ENCODE results near the gene SMIM31. TPM values are rescaled to one million over a fixed set of nuclear protein-coding genes. Genes with fewer than 3 reads are reported as not detected.

SMIM31 gene
- total RNA-seq, 1 experiment from 2014 or later, result not detected

DNA sequence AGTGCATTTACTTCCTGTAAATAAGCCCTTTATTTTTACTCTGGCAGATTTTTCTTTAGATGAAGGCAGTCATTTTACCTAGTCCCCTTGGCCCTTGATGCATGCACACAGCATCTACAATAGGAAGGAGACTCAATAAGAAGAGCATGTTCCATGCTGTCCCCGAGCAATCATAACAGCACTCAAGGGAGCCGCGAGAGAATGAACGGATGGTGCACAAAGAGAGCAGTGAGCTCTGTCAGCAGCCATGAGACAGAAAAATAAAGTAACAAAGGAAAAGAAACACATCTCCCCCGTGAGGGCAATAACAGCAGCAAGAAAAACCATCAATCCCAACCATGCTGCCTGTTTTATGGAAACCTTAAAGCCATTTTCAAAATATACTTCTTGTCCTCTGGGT lies 11.9 kb downstream of the SMIM31 start:
- CTCF ChIA-PET, result interaction anchor here (0.8 kb wide), 1 partner anchor 331 kb away, joined by 3 read pairs; no protein-coding TSS in a partner anchor
- TF ChIP-seq EGR1 (IDR thresholded peaks at IDR 0.05; ENCODE audit: low read depth) (no peak), POLR2A (IDR thresholded peaks at IDR 0.05; ENCODE audit: borderline replicate concordance, extremely low read depth, insufficient read depth, insufficient read length) (no peak), EZH2phosphoT487 (IDR thresholded peaks at IDR 0.05; ENCODE audit: borderline replicate concordance) (no peak), YY1 (IDR thresholded peaks at IDR 0.05; ENCODE audit: extremely low read depth, insufficient replicate concordance, low read depth, low read length) (no peak), CBX3 (IDR thresholded peaks at IDR 0.05; ENCODE audit: low read depth) (no peak), JUND (IDR thresholded peaks at IDR 0.05) (no peak), ZNF274 (IDR thresholded peaks at IDR 0.05; ENCODE audit: low read depth, low read length) (no peak), RAD21 (IDR thresholded peaks at IDR 0.05; ENCODE audit: low read depth) (no peak), EZH2 (IDR thresholded peaks at IDR 0.05) (no peak), SP1 (IDR thresholded peaks at IDR 0.05; ENCODE audit: low read depth) (no peak), ELF1 (IDR thresholded peaks at IDR 0.05; ENCODE audit: borderline replicate concordance, low read depth) (no peak), SRF (IDR thresholded peaks at IDR 0.05; ENCODE audit: low read depth) (no peak), FOSL1 (IDR thresholded peaks at IDR 0.05; ENCODE audit: low read depth) (no peak), CEBPB (IDR thresholded peaks at IDR 0.05; ENCODE audit: low read depth) (no peak), SIN3A (IDR thresholded peaks at IDR 0.05; ENCODE audit: low read depth) (no peak)
- TF ChIP-seq, protein P1, sequence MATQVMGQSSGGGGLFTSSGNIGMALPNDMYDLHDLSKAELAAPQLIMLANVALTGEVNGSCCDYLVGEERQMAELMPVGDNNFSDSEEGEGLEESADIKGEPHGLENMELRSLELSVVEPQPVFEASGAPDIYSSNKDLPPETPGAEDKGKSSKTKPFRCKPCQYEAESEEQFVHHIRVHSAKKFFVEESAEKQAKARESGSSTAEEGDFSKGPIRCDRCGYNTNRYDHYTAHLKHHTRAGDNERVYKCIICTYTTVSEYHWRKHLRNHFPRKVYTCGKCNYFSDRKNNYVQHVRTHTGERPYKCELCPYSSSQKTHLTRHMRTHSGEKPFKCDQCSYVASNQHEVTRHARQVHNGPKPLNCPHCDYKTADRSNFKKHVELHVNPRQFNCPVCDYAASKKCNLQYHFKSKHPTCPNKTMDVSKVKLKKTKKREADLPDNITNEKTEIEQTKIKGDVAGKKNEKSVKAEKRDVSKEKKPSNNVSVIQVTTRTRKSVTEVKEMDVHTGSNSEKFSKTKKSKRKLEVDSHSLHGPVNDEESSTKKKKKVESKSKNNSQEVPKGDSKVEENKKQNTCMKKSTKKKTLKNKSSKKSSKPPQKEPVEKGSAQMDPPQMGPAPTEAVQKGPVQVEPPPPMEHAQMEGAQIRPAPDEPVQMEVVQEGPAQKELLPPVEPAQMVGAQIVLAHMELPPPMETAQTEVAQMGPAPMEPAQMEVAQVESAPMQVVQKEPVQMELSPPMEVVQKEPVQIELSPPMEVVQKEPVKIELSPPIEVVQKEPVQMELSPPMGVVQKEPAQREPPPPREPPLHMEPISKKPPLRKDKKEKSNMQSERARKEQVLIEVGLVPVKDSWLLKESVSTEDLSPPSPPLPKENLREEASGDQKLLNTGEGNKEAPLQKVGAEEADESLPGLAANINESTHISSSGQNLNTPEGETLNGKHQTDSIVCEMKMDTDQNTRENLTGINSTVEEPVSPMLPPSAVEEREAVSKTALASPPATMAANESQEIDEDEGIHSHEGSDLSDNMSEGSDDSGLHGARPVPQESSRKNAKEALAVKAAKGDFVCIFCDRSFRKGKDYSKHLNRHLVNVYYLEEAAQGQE (IDR thresholded peaks at IDR 0.05; ENCODE audit: low read depth), result no peak
- TF ChIP-seq, protein P2, sequence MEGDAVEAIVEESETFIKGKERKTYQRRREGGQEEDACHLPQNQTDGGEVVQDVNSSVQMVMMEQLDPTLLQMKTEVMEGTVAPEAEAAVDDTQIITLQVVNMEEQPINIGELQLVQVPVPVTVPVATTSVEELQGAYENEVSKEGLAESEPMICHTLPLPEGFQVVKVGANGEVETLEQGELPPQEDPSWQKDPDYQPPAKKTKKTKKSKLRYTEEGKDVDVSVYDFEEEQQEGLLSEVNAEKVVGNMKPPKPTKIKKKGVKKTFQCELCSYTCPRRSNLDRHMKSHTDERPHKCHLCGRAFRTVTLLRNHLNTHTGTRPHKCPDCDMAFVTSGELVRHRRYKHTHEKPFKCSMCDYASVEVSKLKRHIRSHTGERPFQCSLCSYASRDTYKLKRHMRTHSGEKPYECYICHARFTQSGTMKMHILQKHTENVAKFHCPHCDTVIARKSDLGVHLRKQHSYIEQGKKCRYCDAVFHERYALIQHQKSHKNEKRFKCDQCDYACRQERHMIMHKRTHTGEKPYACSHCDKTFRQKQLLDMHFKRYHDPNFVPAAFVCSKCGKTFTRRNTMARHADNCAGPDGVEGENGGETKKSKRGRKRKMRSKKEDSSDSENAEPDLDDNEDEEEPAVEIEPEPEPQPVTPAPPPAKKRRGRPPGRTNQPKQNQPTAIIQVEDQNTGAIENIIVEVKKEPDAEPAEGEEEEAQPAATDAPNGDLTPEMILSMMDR (IDR thresholded peaks at IDR 0.05 in 2 of 3, conservative IDR thresholded peaks at IDR 0.05 in 1 of 3; ENCODE audit: borderline replicate concordance in 1 of 3, insufficient read depth in 1 of 3, low read depth in 2 of 3, low read length in 2 of 3), result no peak
- TF ChIP-seq, protein P3, sequence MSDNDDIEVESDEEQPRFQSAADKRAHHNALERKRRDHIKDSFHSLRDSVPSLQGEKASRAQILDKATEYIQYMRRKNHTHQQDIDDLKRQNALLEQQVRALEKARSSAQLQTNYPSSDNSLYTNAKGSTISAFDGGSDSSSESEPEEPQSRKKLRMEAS (IDR thresholded peaks at IDR 0.05), result no peak
- TF ChIP-seq, protein P4, sequence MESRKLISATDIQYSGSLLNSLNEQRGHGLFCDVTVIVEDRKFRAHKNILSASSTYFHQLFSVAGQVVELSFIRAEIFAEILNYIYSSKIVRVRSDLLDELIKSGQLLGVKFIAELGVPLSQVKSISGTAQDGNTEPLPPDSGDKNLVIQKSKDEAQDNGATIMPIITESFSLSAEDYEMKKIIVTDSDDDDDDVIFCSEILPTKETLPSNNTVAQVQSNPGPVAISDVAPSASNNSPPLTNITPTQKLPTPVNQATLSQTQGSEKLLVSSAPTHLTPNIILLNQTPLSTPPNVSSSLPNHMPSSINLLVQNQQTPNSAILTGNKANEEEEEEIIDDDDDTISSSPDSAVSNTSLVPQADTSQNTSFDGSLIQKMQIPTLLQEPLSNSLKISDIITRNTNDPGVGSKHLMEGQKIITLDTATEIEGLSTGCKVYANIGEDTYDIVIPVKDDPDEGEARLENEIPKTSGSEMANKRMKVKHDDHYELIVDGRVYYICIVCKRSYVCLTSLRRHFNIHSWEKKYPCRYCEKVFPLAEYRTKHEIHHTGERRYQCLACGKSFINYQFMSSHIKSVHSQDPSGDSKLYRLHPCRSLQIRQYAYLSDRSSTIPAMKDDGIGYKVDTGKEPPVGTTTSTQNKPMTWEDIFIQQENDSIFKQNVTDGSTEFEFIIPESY (IDR thresholded peaks at IDR 0.05; ENCODE audit: extremely low read depth, insufficient replicate concordance, low read length), result no peak
- TF ChIP-seq, protein P5, sequence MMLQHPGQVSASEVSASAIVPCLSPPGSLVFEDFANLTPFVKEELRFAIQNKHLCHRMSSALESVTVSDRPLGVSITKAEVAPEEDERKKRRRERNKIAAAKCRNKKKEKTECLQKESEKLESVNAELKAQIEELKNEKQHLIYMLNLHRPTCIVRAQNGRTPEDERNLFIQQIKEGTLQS (IDR thresholded peaks at IDR 0.05), result no peak
- no peak for DNase-seq (ENCODE audit: low read depth, low spot score)

More for the DNA sequence above, 11.9 kb downstream of the SMIM31 start:
- H3K4me3 ChIP-seq (replicated peaks in 1 of 2; ENCODE audit: low read depth in 1 of 2, low read length in 2 of 2), result no peak overlapping the region
- H3K27me3 ChIP-seq (ENCODE audit: insufficient read depth, low read length), result no peaks in the 10 kb centered on the region
- ChIA-PET RAD21 (ENCODE audit: low non-redundant PET in 1 of 2, low total read pairs in 2 of 2, uncharacterized antibody in 2 of 2, unreplicated experiment in 2 of 2) (no interaction called here), POLR2A (no interaction called here)
- H3K36me3 ChIP-seq (ENCODE audit: control insufficient read depth in 1 of 2, insufficient read depth in 2 of 2, low read length in 2 of 2), result no peaks in the 10 kb centered on the region
- no peak overlapping the region for H2AFZ ChIP-seq (ENCODE audit: low read depth, low read length, poor library complexity, severe bottlenecking)
- intact Hi-C loops (cut with micrococcal nuclease), result no loop called here
- no peak for ATAC-seq
- H3K79me2 ChIP-seq (ENCODE audit: insufficient read depth, low read length), result no peaks in the 10 kb centered on the region
- no peak overlapping the region for H3K27ac ChIP-seq (ENCODE audit: low read depth, low read length)
- no TSS peak for BruUV-seq (replicated peaks)
- H3K9me2 ChIP-seq (ENCODE audit: insufficient read depth), result no peaks in the 10 kb centered on the region
- H3K9me3 ChIP-seq (ENCODE audit: control insufficient read depth in 1 of 2, insufficient read depth in 1 of 2, low read depth in 1 of 2, low read length in 2 of 2), result no peaks in the 10 kb centered on the region
- no peaks in the 10 kb centered on the region for H3K4me1 ChIP-seq (ENCODE audit: control insufficient read depth in 1 of 2, insufficient read depth in 2 of 2, low read length in 2 of 2)
- no peak overlapping the region for H3K4me2 ChIP-seq (ENCODE audit: low read length)
- H4K20me1 ChIP-seq (ENCODE audit: insufficient read depth), result no peaks in the 10 kb centered on the region
- H3K9ac ChIP-seq (ENCODE audit: low read length), result no peak overlapping the region

All from HCT116 (cell line).